Activated CD8-positive, alpha-beta T cell treated with anti-CD3 and anti-CD28 coated beads for 36 hours (primary cell): ENCODE measurements around the gene MOCS1. TPM values are rescaled to one million over a fixed set of nuclear protein-coding genes. Genes with fewer than 3 reads are reported as not detected.

Experiments
- ATAC-seq: fragments of 200-7000 bp; cut with Tn5 transposase; one replicate; pipeline ENCODE4 v1.10.0; 2021; ENCODE audit warnings: mild to moderate bottlenecking, moderate library complexity
- CTCF ChIA-PET: fragments of 350-600 bp; sonication (Branson Sonifier 250); formaldehyde crosslinking; loops from one replicate; lab custom pipeline; 2021; ENCODE audit warnings: antibody characterized with exemption; lab: Charles Lee
- POLR2A ChIA-PET: fragments of 350-600 bp; sonication (Branson Sonifier 250); formaldehyde crosslinking; loops from one replicate; lab custom pipeline; 2021; ENCODE audit warnings: antibody characterized with exemption; lab: Charles Lee
- DNase-seq: peaks from one replicate; pipeline ENCODE4 v3.0.0-alpha.2; 2020
- H3K27ac Mint-ChIP-seq: one replicate; pipeline ENCODE4 v1.8.0; 2021; ENCODE audit warnings: mild to moderate bottlenecking, mixed read lengths
- H3K27me3 Mint-ChIP-seq: one replicate; pipeline ENCODE4 v1.8.0; 2021; ENCODE audit warnings: mixed read lengths
- H3K36me3 Mint-ChIP-seq: one replicate; pipeline ENCODE4 v1.8.0; 2021; ENCODE audit warnings: low read depth, mixed read lengths
- H3K4me1 Mint-ChIP-seq: one replicate; pipeline ENCODE4 v1.8.0; 2021; ENCODE audit warnings: low read depth, mixed read lengths
- H3K4me3 Mint-ChIP-seq: one replicate; pipeline ENCODE4 v1.8.0; 2021; ENCODE audit warnings: mild to moderate bottlenecking, moderate library complexity, mixed read lengths
- H3K9me3 Mint-ChIP-seq: one replicate; pipeline ENCODE4 v1.8.0; 2021; ENCODE audit warnings: mixed read lengths
- intact Hi-C: fragments of 100-400 bp; cut with micrococcal nuclease; formaldehyde crosslinking; loops from one replicate; pipeline ENCODE4 v1.10.0; 2022
- total RNA-seq, 2 experiments: library from RNA; stranded (reverse); gene quantifications; one replicate each; pipeline ENCODE4 v1.2.3, GENCODE V29; 2021
- TF ChIP-seq, protein P1 (sequence below): fragments of 200-600 bp; IDR thresholded peaks from one replicate; pipeline ENCODE4 v1.8.0; 2022; ENCODE audit warnings: antibody characterized with exemption, mild to moderate bottlenecking

MOCS1 gene
- total RNA-seq, 2 experiments from 2014 or later = 1.5 to 1.8 TPM

DNA sequence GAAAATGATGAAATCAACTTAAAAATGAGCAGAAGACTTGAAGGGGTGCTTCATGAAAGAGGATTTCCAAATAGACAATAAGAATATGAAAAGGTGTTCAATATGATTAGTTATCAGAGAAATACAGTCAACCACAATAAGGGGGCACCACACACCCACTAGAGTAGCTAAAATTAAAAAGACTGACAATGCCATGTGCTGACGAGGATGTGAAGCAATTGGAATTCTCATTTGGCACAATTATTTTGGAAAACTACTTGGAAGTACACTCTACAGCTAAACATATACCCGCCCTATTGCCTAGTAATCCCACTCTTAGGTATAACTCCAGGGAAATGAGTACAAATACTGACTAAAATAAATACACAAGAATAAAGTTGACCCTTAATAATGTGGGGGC, 45.0 kb downstream of the MOCS1 start:
- no peaks in the 10 kb centered on the region for H3K27me3 Mint-ChIP-seq
- ChIA-PET POLR2A (no interaction called here), CTCF (interaction anchor here (1.3 kb wide), 1 partner anchor 9 kb away, joined by 3 read pairs; no protein-coding TSS in a partner anchor)
- H3K36me3 Mint-ChIP-seq = no peaks in the 10 kb centered on the region
- DNase-seq (no peak), ATAC-seq (no peak)
- TF ChIP-seq, protein P1, sequence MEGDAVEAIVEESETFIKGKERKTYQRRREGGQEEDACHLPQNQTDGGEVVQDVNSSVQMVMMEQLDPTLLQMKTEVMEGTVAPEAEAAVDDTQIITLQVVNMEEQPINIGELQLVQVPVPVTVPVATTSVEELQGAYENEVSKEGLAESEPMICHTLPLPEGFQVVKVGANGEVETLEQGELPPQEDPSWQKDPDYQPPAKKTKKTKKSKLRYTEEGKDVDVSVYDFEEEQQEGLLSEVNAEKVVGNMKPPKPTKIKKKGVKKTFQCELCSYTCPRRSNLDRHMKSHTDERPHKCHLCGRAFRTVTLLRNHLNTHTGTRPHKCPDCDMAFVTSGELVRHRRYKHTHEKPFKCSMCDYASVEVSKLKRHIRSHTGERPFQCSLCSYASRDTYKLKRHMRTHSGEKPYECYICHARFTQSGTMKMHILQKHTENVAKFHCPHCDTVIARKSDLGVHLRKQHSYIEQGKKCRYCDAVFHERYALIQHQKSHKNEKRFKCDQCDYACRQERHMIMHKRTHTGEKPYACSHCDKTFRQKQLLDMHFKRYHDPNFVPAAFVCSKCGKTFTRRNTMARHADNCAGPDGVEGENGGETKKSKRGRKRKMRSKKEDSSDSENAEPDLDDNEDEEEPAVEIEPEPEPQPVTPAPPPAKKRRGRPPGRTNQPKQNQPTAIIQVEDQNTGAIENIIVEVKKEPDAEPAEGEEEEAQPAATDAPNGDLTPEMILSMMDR = no peak
- H3K9me3 Mint-ChIP-seq = no peaks in the 10 kb centered on the region
- H3K4me3 Mint-ChIP-seq = no peak overlapping the region
- H3K4me1 Mint-ChIP-seq = no peaks in the 10 kb centered on the region
- no peak overlapping the region for H3K27ac Mint-ChIP-seq
- intact Hi-C loops = no loop called here

DNA sequence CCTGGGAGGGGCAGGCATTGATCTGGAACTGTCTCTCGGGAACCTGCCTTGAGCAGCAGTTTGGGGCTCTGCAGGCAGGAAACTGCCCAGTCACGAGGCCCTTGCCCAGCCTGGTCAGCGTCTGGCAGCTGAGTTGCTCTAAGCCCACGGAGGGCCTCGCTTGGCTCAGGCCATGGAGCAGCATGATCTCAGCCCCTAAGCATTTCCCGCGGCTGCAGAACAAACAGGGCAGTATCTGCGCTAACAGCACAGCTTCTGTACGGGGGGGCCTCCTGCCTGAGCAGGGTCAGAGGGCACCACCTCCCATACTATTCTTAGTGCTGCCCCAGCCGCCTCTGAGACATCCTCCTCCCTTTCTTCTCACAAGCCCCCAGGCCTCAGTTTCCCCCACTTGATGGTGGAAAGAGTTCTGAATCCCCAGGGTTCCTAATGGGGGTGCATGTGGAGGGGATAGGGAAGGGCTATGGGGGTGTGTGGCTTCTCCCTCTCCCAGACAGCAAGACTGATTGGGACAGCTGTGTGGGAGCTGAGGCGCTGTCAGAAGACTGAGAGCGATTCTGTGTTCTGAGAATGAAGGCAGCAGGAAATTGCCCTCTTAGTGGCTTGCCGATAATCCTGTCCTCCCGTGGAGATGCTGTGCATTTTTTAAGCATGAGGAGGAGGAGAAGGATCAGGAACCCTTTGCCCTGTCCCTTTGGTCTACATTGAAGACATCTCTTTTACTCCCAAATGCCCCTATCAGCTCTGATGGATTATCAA, 46.4 kb downstream of the MOCS1 start:
- Mint-ChIP-seq H3K36me3 (no peaks in the 10 kb centered on the region), H3K9me3 (no peaks in the 10 kb centered on the region), H3K27ac (no peak overlapping the region), H3K4me3 (no peak overlapping the region), H3K27me3 (no peaks in the 10 kb centered on the region), H3K4me1 (no peaks in the 10 kb centered on the region)
- intact Hi-C loops = no loop called here
- DNase-seq = no peak
- no peak for ATAC-seq
- ChIA-PET POLR2A (interaction anchor here (0.8 kb wide), 1 partner anchor 111 kb away, joined by 3 read pairs; no protein-coding TSS in a partner anchor), CTCF (interaction anchor here (0.9 kb wide), 1 partner anchor 22 kb away, joined by 3 read pairs; no protein-coding TSS in a partner anchor)
- TF ChIP-seq, protein P1 = no peak

DNA sequence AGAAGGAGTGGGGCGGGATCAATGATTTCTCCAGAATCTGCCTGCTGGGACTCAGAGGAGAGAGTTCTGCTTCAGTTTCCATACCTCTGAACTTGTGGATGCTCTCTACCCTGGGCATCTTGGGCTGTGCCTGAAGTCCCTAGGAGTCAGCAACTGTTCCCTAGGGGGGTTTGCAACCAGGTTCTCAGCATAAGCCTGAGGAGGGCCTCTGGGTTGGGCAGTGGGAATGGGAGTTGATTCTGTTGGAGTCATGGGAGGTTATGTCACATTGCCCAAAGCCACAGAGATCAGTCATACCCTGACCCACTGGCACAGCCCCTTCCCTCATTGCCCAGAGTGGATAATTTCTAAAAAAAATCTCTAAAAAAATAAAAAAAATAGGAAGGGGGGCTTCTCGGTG, 47.4 kb downstream of the MOCS1 start:
- Mint-ChIP-seq H3K36me3 (no peaks in the 10 kb centered on the region), H3K27ac (no peak overlapping the region), H3K9me3 (no peaks in the 10 kb centered on the region), H3K27me3 (no peaks in the 10 kb centered on the region), H3K4me1 (no peaks in the 10 kb centered on the region), H3K4me3 (no peak overlapping the region)
- POLR2A ChIA-PET = interaction anchor here (0.8 kb wide), 1 partner anchor 112 kb away, joined by 3 read pairs; no protein-coding TSS in a partner anchor
- CTCF ChIA-PET = no interaction called here
- no peak for DNase-seq
- intact Hi-C loops = no loop called here
- TF ChIP-seq, protein P1 = no peak
- ATAC-seq = no peak

DNA sequence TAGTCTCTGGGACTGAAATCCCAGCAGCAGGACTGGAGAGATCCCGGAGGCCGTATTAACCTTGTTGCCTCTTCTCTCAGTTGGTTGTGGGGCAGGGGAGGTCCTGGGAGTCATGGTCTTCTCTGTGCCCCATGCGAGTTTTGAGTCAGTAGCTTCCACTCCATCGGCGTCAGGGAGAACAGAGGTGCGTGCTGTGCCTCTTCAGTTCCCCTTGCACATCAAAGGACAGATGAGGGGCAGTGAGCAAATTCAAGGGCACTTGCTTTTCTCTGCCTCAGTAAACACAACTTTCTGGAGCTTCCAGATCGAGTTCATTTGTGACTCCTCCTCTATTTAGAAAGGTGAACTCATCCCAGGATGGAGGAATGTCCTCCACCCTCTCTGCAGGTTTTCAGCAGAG, 48.6 kb downstream of the MOCS1 start:
- intact Hi-C loops = no loop called here
- H3K36me3 Mint-ChIP-seq = no peaks in the 10 kb centered on the region
- H3K27ac Mint-ChIP-seq = no peak overlapping the region
- no peak overlapping the region for H3K4me3 Mint-ChIP-seq
- POLR2A ChIA-PET = no interaction called here
- no peaks in the 10 kb centered on the region for H3K27me3 Mint-ChIP-seq
- ATAC-seq (no peak), DNase-seq (no peak)
- no peaks in the 10 kb centered on the region for H3K9me3 Mint-ChIP-seq
- CTCF ChIA-PET = interaction anchor here (0.6 kb wide), 1 partner anchor 980 kb away, joined by 3 read pairs; no protein-coding TSS in a partner anchor
- TF ChIP-seq, protein P1 = no peak
- no peaks in the 10 kb centered on the region for H3K4me1 Mint-ChIP-seq

DNA sequence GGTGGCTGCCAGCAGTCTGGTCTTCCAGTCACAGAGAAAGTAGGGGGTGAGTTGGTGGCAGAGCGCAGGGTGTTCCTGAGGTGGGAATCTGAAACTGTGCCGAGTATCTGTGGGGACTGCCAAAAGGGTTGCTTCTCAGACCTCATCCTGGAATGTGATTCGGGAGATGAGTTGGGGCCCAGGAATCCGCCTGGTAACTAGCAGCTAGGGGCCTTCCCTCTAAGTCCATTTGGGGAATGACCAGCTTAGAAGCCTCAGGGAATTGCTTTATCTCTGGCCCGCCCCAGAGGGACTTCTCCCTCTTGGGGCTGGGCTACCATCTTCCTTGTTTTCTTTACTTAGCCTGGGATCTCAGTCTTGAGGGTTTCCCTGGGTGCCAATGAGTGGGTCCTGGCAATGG, 49.6 kb downstream of the MOCS1 start:
- TF ChIP-seq, protein P1 = no peak
- ChIA-PET POLR2A (no interaction called here), CTCF (no interaction called here)
- DNase-seq (no peak), ATAC-seq (no peak)
- no peak overlapping the region for H3K27ac Mint-ChIP-seq
- no peaks in the 10 kb centered on the region for H3K9me3 Mint-ChIP-seq
- no peak overlapping the region for H3K4me3 Mint-ChIP-seq
- H3K36me3 Mint-ChIP-seq = no peaks in the 10 kb centered on the region
- intact Hi-C loops = no loop called here
- no peaks in the 10 kb centered on the region for H3K4me1 Mint-ChIP-seq
- H3K27me3 Mint-ChIP-seq = no peaks in the 10 kb centered on the region
